CD4-positive, CD25-positive, alpha-beta regulatory T cell (primary cell): ENCODE measurements around the gene KLHL24. TPM values are rescaled to one million over a fixed set of nuclear protein-coding genes. Genes with fewer than 3 reads are reported as not detected.

Experiments
- polyA plus RNA-seq, 4 donors: library from polyadenylated mRNA; unstranded; fragments of 300-500 nt; fragmentation: Illumina TruSeq; gene quantifications; one replicate each; pipeline ENCODE4 v1.2.3, GENCODE V29; 2021
- total RNA-seq: library from RNA; stranded (reverse); gene quantifications from one replicate; pipeline ENCODE4 v1.2.3, GENCODE V29; 2022

Gene KLHL24
- total and polyA plus RNA-seq, 5 donors from 2014 or later = 37.0 to 144 (median 64.8) TPM

Other genes starting within 250 kb of the KLHL24 start
- gene MCF2L2, start 207.0 kb upstream of the KLHL24 start, total RNA-seq = 20.7 TPM
- gene MCF2L2, start 207.0 kb upstream of the KLHL24 start, polyA plus RNA-seq = 1 to 10 TPM; 2.1 to 4.4 (median 3.3) TPM
- 48.2 TPM for gene KLHL6, start 79.9 kb upstream of the KLHL24 start, total RNA-seq
- gene KLHL6, start 79.9 kb upstream of the KLHL24 start, polyA plus RNA-seq = 10 to 100 TPM; 17.8 to 21.8 (median 19.3) TPM
- gene YEATS2, start 62.2 kb downstream of the KLHL24 start, total RNA-seq = 31.8 TPM
- 1 to 10 TPM; 2.6 to 3.7 (median 3.4) TPM for gene YEATS2, start 62.2 kb downstream of the KLHL24 start, polyA plus RNA-seq
- gene MAP6D1, start 190.0 kb downstream of the KLHL24 start, total RNA-seq = 1.9 TPM
- gene MAP6D1, start 190.0 kb downstream of the KLHL24 start, polyA plus RNA-seq = under 1 TPM in 3 of 4 donors, not detected in 1; 0.36 to 0.67 (median 0.55) TPM
- 45.6 TPM for gene PARL, start 249.3 kb downstream of the KLHL24 start, total RNA-seq
- gene PARL, start 249.3 kb downstream of the KLHL24 start, polyA plus RNA-seq = 100 to 1,000 TPM; 101 to 119 (median 116) TPM